OCI-LY1 (cell line): ENCODE measurements around the gene CGAS.

ENCODE experiments used
- H2AFZ ChIP-seq: fragments of 200-600 bp; sonication (generic), shearing (Covaris generic); 2 replicates; pipeline ENCODE4 v1.6.0; 2014; ENCODE audit warnings: antibody characterized with exemption, mild to moderate bottlenecking, low read length
- H3F3A ChIP-seq: fragments of 200-600 bp; sonication (generic), shearing (Covaris generic); 2 replicates; pipeline ENCODE4 v1.6.0; 2014; ENCODE audit warnings: mild to moderate bottlenecking, antibody characterized with exemption, low read length, moderate library complexity; ENCODE audit not compliant: insufficient read depth
- H3K27ac ChIP-seq: fragments of 200-600 bp; sonication (generic); 2 replicates; pipeline ENCODE4 v1.5.1; 2014; ENCODE audit warnings: low read length, mixed run types, mild to moderate bottlenecking, low read depth; ENCODE audit not compliant: poor library complexity, severe bottlenecking
- H3K27me3 ChIP-seq: fragments of 200-600 bp; sonication (generic); 2 replicates; pipeline ENCODE4 v1.6.0; 2014; ENCODE audit warnings: antibody characterized with exemption, mild to moderate bottlenecking, low read length, moderate library complexity; ENCODE audit not compliant: insufficient read depth
- H3K36me3 ChIP-seq: fragments of 200-600 bp; sonication (generic); 2 replicates; pipeline ENCODE4 v1.6.1; 2014; ENCODE audit warnings: mild to moderate bottlenecking, antibody characterized with exemption, low read length, moderate library complexity, mixed read lengths; ENCODE audit not compliant: insufficient read depth
- H3K4me1 ChIP-seq: fragments of 200-600 bp; sonication (generic); 2 replicates; pipeline ENCODE4 v1.5.1; 2014; ENCODE audit warnings: mild to moderate bottlenecking, low read length, moderate library complexity; ENCODE audit not compliant: insufficient read depth, severe bottlenecking
- H3K4me2 ChIP-seq: fragments of 200-600 bp; sonication (generic), shearing (Covaris generic); 2 replicates; pipeline ENCODE4 v1.6.1; 2014; ENCODE audit warnings: low read length
- H3K4me3 ChIP-seq: fragments of 200-600 bp; sonication (generic); 2 replicates; pipeline ENCODE4 v1.5.1; 2014; ENCODE audit warnings: low read length, low read depth, mild to moderate bottlenecking, mixed read lengths; ENCODE audit not compliant: poor library complexity, severe bottlenecking
- H3K79me2 ChIP-seq: fragments of 200-600 bp; shearing (Covaris generic); 2 replicates; pipeline ENCODE4 v1.6.1; 2016; ENCODE audit warnings: mixed run types, low read length, mixed read lengths; ENCODE audit not compliant: insufficient read depth
- H3K9ac ChIP-seq: fragments of 200-600 bp; sonication (generic), shearing (Covaris generic); 2 replicates; pipeline ENCODE4 v1.6.1; 2014; ENCODE audit warnings: mild to moderate bottlenecking, low read length, mixed read lengths
- H3K9me2 ChIP-seq: fragments of 200-600 bp; sonication (generic), shearing (Covaris generic); 2 replicates; pipeline ENCODE4 v1.6.1; 2014; ENCODE audit warnings: low read depth, mild to moderate bottlenecking, low read length, mixed read lengths
- H3K9me3 ChIP-seq: fragments of 200-600 bp; shearing (Covaris generic); 2 replicates; pipeline ENCODE4 v1.6.1; 2014; ENCODE audit warnings: low read length, mixed read lengths
- H4K20me1 ChIP-seq: fragments of 200-600 bp; sonication (generic), shearing (Covaris generic); 2 replicates; pipeline ENCODE4 v1.6.0; 2016; ENCODE audit warnings: mild to moderate bottlenecking, low read length; ENCODE audit not compliant: insufficient read depth
- EZH2 ChIP-seq: fragments of 200-600 bp; sonication (generic), shearing (Covaris generic); IDR thresholded peaks from 2 replicates; pipeline ENCODE4 v1.8.0; 2017; ENCODE audit warnings: borderline replicate concordance, mixed run types, mild to moderate bottlenecking, antibody characterized with exemption, low read length, moderate library complexity, mixed read lengths
- TF ChIP-seq, protein P1 (sequence below): fragments of 200-600 bp; sonication (generic), shearing (Covaris generic); IDR thresholded peaks from 2 replicates; pipeline ENCODE4 v1.5.1; 2017; ENCODE audit warnings: mild to moderate bottlenecking, antibody characterized with exemption, low read length, moderate library complexity, mixed read lengths

Gene CGAS

DNA sequence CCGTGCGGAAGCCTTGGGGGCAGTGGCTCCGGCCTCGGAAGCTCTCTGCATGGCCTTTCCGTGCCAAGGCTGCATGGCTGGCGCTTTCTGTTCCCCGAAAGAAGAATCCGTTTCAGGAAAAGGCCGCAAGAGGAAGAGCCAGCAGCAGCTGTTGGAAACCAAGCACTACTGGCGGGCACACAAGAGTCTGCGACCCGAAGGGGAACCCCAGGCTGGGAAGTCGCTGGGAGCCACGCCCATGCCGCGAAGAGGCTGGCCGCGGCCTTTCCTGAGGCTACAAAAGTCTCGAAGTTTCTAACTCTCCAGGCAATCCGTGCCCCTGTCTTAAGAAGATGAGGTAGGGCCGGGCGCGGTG, at the start of gene CGAS:
Gene CGAS, minus strand, starts transcription at position 191 of the 355 bp plus-strand sequence. Its CDS starts 116 bp downstream, at position 75.
- Histone ChIP-seq H3F3A (no peaks in the 10 kb centered on the region), H3K79me2 (no peaks in the 10 kb centered on the region), H3K36me3 (no peaks in the 10 kb centered on the region), H3K9me2 (no peaks in the 10 kb centered on the region), H2AFZ (peak within 1 kb of the TSS; percentile 31; the same call in 1 of the 2 replicates), H3K27me3 (peaks cover 5% of the 10 kb centered on the region; the same call in 1 of the 2 replicates), H3K27ac (no peak within 1 kb of the TSS), H4K20me1 (no peaks in the 10 kb centered on the region), H3K9me3 (no peaks in the 10 kb centered on the region), H3K9ac (peak within 1 kb of the TSS; percentile 45; the same call in 1 of the 2 replicates), H3K4me2 (peak within 1 kb of the TSS; percentile 72), H3K4me3 (peak within 1 kb of the TSS; percentile 52), H3K4me1 (peaks cover 19% of the 10 kb centered on the region)
- no peak for TF ChIP-seq EZH2
- TF ChIP-seq, protein P1, sequence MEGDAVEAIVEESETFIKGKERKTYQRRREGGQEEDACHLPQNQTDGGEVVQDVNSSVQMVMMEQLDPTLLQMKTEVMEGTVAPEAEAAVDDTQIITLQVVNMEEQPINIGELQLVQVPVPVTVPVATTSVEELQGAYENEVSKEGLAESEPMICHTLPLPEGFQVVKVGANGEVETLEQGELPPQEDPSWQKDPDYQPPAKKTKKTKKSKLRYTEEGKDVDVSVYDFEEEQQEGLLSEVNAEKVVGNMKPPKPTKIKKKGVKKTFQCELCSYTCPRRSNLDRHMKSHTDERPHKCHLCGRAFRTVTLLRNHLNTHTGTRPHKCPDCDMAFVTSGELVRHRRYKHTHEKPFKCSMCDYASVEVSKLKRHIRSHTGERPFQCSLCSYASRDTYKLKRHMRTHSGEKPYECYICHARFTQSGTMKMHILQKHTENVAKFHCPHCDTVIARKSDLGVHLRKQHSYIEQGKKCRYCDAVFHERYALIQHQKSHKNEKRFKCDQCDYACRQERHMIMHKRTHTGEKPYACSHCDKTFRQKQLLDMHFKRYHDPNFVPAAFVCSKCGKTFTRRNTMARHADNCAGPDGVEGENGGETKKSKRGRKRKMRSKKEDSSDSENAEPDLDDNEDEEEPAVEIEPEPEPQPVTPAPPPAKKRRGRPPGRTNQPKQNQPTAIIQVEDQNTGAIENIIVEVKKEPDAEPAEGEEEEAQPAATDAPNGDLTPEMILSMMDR, result no peak

DNA sequence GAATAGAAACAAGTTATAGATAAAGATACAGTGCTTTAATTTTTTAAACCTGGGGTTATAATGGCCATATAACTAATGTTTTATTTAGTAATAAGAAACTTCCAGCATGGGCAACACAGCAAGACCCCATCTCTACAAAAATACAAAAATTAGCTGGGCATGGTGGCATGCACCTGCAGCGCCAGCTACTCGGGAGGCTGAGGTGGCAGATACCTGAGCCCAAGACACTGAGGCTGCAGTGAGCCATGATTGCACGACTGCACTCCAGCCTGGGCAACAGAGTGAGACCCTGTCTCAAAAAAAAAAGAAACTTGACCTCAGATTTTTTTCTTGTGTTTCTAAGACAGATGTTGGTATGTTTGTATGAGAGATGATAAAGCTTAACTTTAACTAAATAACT, 45.8 kb upstream of the CGAS start:
- Histone ChIP-seq H3K4me2 (no peak overlapping the region), H3K36me3 (peaks cover 82% of the 10 kb centered on the region)
- TF ChIP-seq, protein P1, result no peak
- TF ChIP-seq EZH2, result no peak

DNA sequence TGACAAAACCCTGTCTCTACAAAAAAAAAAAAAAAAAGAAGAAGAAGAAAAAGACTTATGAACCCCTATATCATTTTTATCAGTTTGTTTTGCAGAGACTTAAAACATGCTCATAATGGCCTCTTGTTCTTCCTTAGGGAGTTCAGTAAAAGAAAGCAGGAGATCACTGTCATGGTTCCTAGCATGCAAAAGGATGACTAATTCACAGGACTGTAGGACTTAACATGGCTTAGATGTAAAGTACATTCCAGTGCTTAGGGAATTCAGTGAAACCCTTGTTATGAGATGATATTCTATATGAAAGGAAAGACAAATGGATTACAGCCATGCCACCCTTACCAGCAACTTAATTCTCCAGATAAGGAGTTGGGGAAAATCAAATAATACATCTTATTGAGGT, 39.3 kb upstream of the CGAS start:
- TF ChIP-seq EZH2, result no peak
- TF ChIP-seq, protein P1, result no peak
- Histone ChIP-seq H4K20me1 (no peaks in the 10 kb centered on the region), H3K4me2 (no peak overlapping the region), H3K9me2 (no peaks in the 10 kb centered on the region), H3K4me3 (no peak overlapping the region), H3F3A (no peaks in the 10 kb centered on the region), H3K36me3 (peaks cover 85% of the 10 kb centered on the region), H3K27ac (no peak overlapping the region), H3K9ac (no peak overlapping the region), H3K27me3 (no peaks in the 10 kb centered on the region), H3K79me2 (0 out of 2 replicates have a peak, but pooled peaks cover 2% of the 10 kb centered on the region), H2AFZ (no peak overlapping the region), H3K4me1 (no peaks in the 10 kb centered on the region), H3K9me3 (peaks cover 3% of the 10 kb centered on the region; the same call in 1 of the 2 replicates)

More for the DNA sequence above, 45.8 kb upstream of the CGAS start:
- no peak overlapping the region for H3K4me3 ChIP-seq
- H3K9me2 ChIP-seq, result no peaks in the 10 kb centered on the region
- H3K27me3 ChIP-seq, result no peaks in the 10 kb centered on the region
- H3F3A ChIP-seq, result no peaks in the 10 kb centered on the region
- H3K9me3 ChIP-seq, result no peaks in the 10 kb centered on the region
- no peak overlapping the region for H2AFZ ChIP-seq
- no peaks in the 10 kb centered on the region for H4K20me1 ChIP-seq
- H3K4me1 ChIP-seq, result no peaks in the 10 kb centered on the region
- no peak overlapping the region for H3K27ac ChIP-seq
- H3K9ac ChIP-seq, result no peak overlapping the region
- H3K79me2 ChIP-seq, result no peaks in the 10 kb centered on the region
